HCT116 (cell line): ENCODE measurements around the gene STRN. TPM values are rescaled to one million over a fixed set of nuclear protein-coding genes. Genes with fewer than 3 reads are reported as not detected.

Experiments used
- ATAC-seq: fragments of 200-7000 bp; cut with Tn5 transposase; 2 replicates; pipeline ENCODE4 v1.9.1; 2020; ENCODE audit warnings: mild to moderate bottlenecking, moderate library complexity
- BruUV-seq: library from RNA; stranded (reverse); fragments of 400-500 nt; replicated peaks from 2 replicates; lab custom pipeline; 2021; lab: Mats Ljungman, UMichigan
- CTCF ChIA-PET: fragments of 300-600 bp; sonication (Branson Sonifier 250); formaldehyde crosslinking; loops from one replicate; lab custom pipeline; 2021; ENCODE audit warnings: antibody characterized with exemption; lab: Charles Lee
- POLR2A ChIA-PET: fragments of 300-600, 350-600 bp; sonication (Branson Sonifier 250); formaldehyde crosslinking; loops from one replicate; lab custom pipeline; 2021; ENCODE audit warnings: antibody characterized with exemption; lab: Charles Lee
- RAD21 ChIA-PET, 2 experiments: fragments of 300-600 bp; sonication (Branson Sonifier 250); formaldehyde crosslinking; loops; one replicate each; lab custom pipeline; 2023; ENCODE audit warnings: low total read pairs in 2 of 2; ENCODE audit not compliant: uncharacterized antibody in 2 of 2, unreplicated experiment in 2 of 2, low non-redundant PET in 1 of 2; lab: Charles Lee
- DNase-seq: peaks from one replicate; pipeline ENCODE4 v3.0.0-alpha.2; 2010; ENCODE audit warnings: low read depth, low spot score
- H2AFZ ChIP-seq: fragments of 200-600 bp; shearing (Covaris generic), sonication (generic); 2 replicates; pipeline ENCODE4 v1.6.1; 2017; ENCODE audit warnings: low read depth, mixed run types, mixed read lengths, antibody characterized with exemption, low read length; ENCODE audit not compliant: poor library complexity, severe bottlenecking
- H3K27ac ChIP-seq: 2 replicates; pipeline ENCODE4 v1.5.1; 2012; ENCODE audit warnings: low read depth, low read length
- H3K27me3 ChIP-seq: fragments of 200-600 bp; sonication (generic); 2 replicates; pipeline ENCODE4 v1.6.1; 2016; ENCODE audit warnings: mixed run types, low read length, mixed read lengths; ENCODE audit not compliant: insufficient read depth
- H3K36me3 ChIP-seq, 2 experiments: fragments of 200-500 bp in 1 of 2; fragments of 200-600 bp in 1 of 2; sonication (Bioruptor generic) in 1 of 2; sonication (generic) in 1 of 2; 2 replicates each; pipeline versions ENCODE4 v1.5.1 to v1.6.1; 2014 to 2016; ENCODE audit warnings: low read length in 2 of 2, inconsistent platforms in 1 of 2, mixed read lengths in 1 of 2, mixed run types in 1 of 2; ENCODE audit not compliant: insufficient read depth in 2 of 2, control insufficient read depth in 1 of 2
- H3K4me1 ChIP-seq, 2 experiments: fragments of 200-600 bp in 1 of 2; sonication (generic) in 1 of 2; 2 replicates each; pipeline versions ENCODE4 v1.5.1 to v1.6.1; 2012 to 2017; ENCODE audit warnings: low read length in 2 of 2, inconsistent platforms in 1 of 2, mild to moderate bottlenecking in 1 of 2, mixed read lengths in 1 of 2, mixed run types in 1 of 2, moderate library complexity in 1 of 2; ENCODE audit not compliant: insufficient read depth in 2 of 2, control insufficient read depth in 1 of 2
- H3K4me2 ChIP-seq: fragments of 200-600 bp; sonication (generic); 2 replicates; pipeline ENCODE4 v1.6.1; 2017; ENCODE audit warnings: mixed run types, low read length, mixed read lengths
- H3K4me3 ChIP-seq, 2 experiments: fragments of 200-600 bp in 1 of 2; sonication (generic) in 1 of 2; replicated peaks in 1 of 2; 2 replicates each; pipeline ENCODE4 v1.5.1; 2011 to 2016; ENCODE audit warnings: low read length in 2 of 2, control low read depth in 1 of 2, low read depth in 1 of 2, mild to moderate bottlenecking in 1 of 2, mixed read lengths in 1 of 2, mixed run types in 1 of 2
- H3K79me2 ChIP-seq: fragments of 200-600 bp; sonication (generic); 2 replicates; pipeline ENCODE4 v1.6.1; 2017; ENCODE audit warnings: mild to moderate bottlenecking, mixed run types, low read length, moderate library complexity, mixed read lengths; ENCODE audit not compliant: insufficient read depth
- H3K9ac ChIP-seq: fragments of 200-600 bp; sonication (generic); 2 replicates; pipeline ENCODE4 v1.6.1; 2016; ENCODE audit warnings: low read length, mixed read lengths
- H3K9me2 ChIP-seq: fragments of 200-600 bp; sonication (generic), shearing (Covaris generic); 2 replicates; pipeline ENCODE4 v1.6.1; 2017; ENCODE audit warnings: mixed run types, mild to moderate bottlenecking, moderate library complexity; ENCODE audit not compliant: insufficient read depth
- H3K9me3 ChIP-seq, 2 experiments: fragments of 200-500 bp in 1 of 2; fragments of 200-600 bp in 1 of 2; sonication (Bioruptor generic) in 1 of 2; sonication (generic) in 1 of 2; 2 replicates each; pipeline ENCODE4 v1.6.1; 2014 to 2017; ENCODE audit warnings: low read length in 2 of 2, mixed read lengths in 2 of 2, inconsistent platforms in 1 of 2, low read depth in 1 of 2, mild to moderate bottlenecking in 1 of 2, mixed run types in 1 of 2, moderate library complexity in 1 of 2; ENCODE audit not compliant: control insufficient read depth in 1 of 2, insufficient read depth in 1 of 2
- H4K20me1 ChIP-seq: fragments of 200-600 bp; sonication (generic), shearing (Covaris generic); 2 replicates; pipeline ENCODE4 v1.6.1; 2017; ENCODE audit warnings: mixed run types, mild to moderate bottlenecking, moderate library complexity; ENCODE audit not compliant: insufficient read depth
- CBX3 ChIP-seq: IDR thresholded peaks from 2 replicates; pipeline ENCODE4 v1.6.1; 2012; ENCODE audit warnings: low read depth
- CEBPB ChIP-seq: IDR thresholded peaks from 2 replicates; pipeline ENCODE4 v1.6.1; 2012; ENCODE audit warnings: low read depth
- EGR1 ChIP-seq: IDR thresholded peaks from 2 replicates; pipeline ENCODE4 v1.6.1; 2012; ENCODE audit warnings: low read depth
- EZH2 ChIP-seq: fragments of 200-600 bp; sonication (generic); IDR thresholded peaks from 2 replicates; pipeline ENCODE4 v1.6.1; 2017; ENCODE audit warnings: antibody characterized with exemption, mixed run types
- EZH2phosphoT487 ChIP-seq: fragments of 200-600 bp; IDR thresholded peaks from 2 replicates; pipeline ENCODE4 v1.6.1; 2018; ENCODE audit warnings: antibody characterized with exemption, borderline replicate concordance
- POLR2AphosphoS5 ChIP-seq: IDR thresholded peaks from 2 replicates; pipeline ENCODE4 v1.6.1; 2011; ENCODE audit warnings: mild to moderate bottlenecking, low read depth, low read length, moderate library complexity
- RAD21 ChIP-seq: IDR thresholded peaks from 2 replicates; pipeline ENCODE4 v1.6.1; 2012; ENCODE audit warnings: low read depth, mild to moderate bottlenecking
- SIN3A ChIP-seq: IDR thresholded peaks from 2 replicates; pipeline ENCODE4 v1.6.1; 2012; ENCODE audit warnings: low read depth
- SP1 ChIP-seq: IDR thresholded peaks from 2 replicates; pipeline ENCODE4 v1.6.1; 2012; ENCODE audit warnings: low read depth
- SRF ChIP-seq: IDR thresholded peaks from 2 replicates; pipeline ENCODE4 v1.6.1; 2012; ENCODE audit warnings: low read depth
- TCF7L2 ChIP-seq: IDR thresholded peaks from 2 replicates; pipeline ENCODE4 v1.7.0; 2011; ENCODE audit warnings: borderline replicate concordance, inconsistent platforms; ENCODE audit not compliant: insufficient read depth, insufficient read length; ENCODE audit errors: extremely low read depth
- YY1 ChIP-seq: IDR thresholded peaks from 2 replicates; pipeline ENCODE4 v1.6.1; 2011; ENCODE audit warnings: low read length, low read depth, moderate library complexity, mild to moderate bottlenecking; ENCODE audit not compliant: insufficient replicate concordance; ENCODE audit errors: extremely low read depth
- ZFX ChIP-seq: fragments of 450-650 bp; IDR thresholded peaks from 2 replicates; pipeline ENCODE4 v1.6.1; 2017
- ZNF274 ChIP-seq: fragments of 200-500 bp; sonication (Bioruptor generic); IDR thresholded peaks from 2 replicates; pipeline ENCODE4 v1.6.1; 2014; ENCODE audit warnings: mild to moderate bottlenecking, low read depth, low read length, inconsistent platforms
- intact Hi-C: fragments of 100-400 bp; cut with micrococcal nuclease; formaldehyde crosslinking; loops from 2 replicates; pipeline ENCODE4 v1.10.0; 2022
- total RNA-seq: library from RNA; stranded (reverse); gene quantifications from one replicate; pipeline ENCODE4 v1.2.1, GENCODE V29; 2021; ENCODE audit not compliant: unreplicated experiment
- TF ChIP-seq, protein P1 (sequence below): IDR thresholded peaks from 2 replicates; pipeline ENCODE4 v1.6.1; 2012
- TF ChIP-seq, protein P2 (sequence below): IDR thresholded peaks from 2 replicates; pipeline ENCODE4 v1.6.1; 2012; ENCODE audit warnings: low read depth
- TF ChIP-seq, protein P3 (sequence below), 3 experiments: fragments of 200-600 bp in 1 of 3; sonication (generic) in 1 of 3; IDR thresholded peaks in 2 of 3; conservative IDR thresholded peaks in 1 of 3; 2 replicates each; pipeline ENCODE4 v1.5.1; 2012 to 2017; ENCODE audit warnings: low read depth in 2 of 3, low read length in 2 of 3, antibody characterized with exemption in 1 of 3, borderline replicate concordance in 1 of 3, control low read depth in 1 of 3, mild to moderate bottlenecking in 1 of 3, mixed read lengths in 1 of 3, mixed run types in 1 of 3, moderate library complexity in 1 of 3; ENCODE audit not compliant: insufficient read depth in 1 of 3

STRN gene
- total RNA-seq, 1 experiment from 2014 or later, result 26.4 TPM

DNA sequence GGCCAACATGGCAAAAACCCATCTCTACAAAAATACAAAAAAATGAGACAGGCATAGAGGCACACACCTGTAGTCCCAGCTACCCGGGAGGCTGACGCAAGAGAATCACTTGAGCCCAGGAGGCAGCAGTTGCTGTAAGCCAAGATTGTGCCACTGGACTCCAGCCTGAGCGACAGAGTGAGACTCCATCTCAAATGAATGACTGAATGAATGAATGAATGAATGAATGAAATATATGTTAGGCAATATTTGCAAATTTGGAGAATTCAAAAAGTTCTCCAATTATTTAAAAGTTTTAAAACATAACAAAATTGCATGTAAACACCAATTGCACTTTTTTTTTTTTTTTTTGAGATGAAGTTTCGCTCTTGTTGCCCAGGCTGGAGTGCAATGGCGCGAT is 61.7 kb downstream of the STRN start:
- ATAC-seq, result no peak
- H3K27me3 ChIP-seq, result no peaks in the 10 kb centered on the region
- no peaks in the 10 kb centered on the region for H3K79me2 ChIP-seq
- POLR2A ChIA-PET, result no interaction called here
- no peaks in the 10 kb centered on the region for H4K20me1 ChIP-seq
- CTCF ChIA-PET, result no interaction called here
- H3K9ac ChIP-seq, result no peak overlapping the region
- no peaks in the 10 kb centered on the region; a peak in 1 of 4 replicates for H3K36me3 ChIP-seq
- H3K9me2 ChIP-seq, result no peaks in the 10 kb centered on the region
- TF ChIP-seq YY1, result no peak
- no peak for TF ChIP-seq EZH2phosphoT487
- TF ChIP-seq CBX3, result no peak
- TF ChIP-seq, protein P1, sequence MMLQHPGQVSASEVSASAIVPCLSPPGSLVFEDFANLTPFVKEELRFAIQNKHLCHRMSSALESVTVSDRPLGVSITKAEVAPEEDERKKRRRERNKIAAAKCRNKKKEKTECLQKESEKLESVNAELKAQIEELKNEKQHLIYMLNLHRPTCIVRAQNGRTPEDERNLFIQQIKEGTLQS, result no peak
- TF ChIP-seq, protein P2, sequence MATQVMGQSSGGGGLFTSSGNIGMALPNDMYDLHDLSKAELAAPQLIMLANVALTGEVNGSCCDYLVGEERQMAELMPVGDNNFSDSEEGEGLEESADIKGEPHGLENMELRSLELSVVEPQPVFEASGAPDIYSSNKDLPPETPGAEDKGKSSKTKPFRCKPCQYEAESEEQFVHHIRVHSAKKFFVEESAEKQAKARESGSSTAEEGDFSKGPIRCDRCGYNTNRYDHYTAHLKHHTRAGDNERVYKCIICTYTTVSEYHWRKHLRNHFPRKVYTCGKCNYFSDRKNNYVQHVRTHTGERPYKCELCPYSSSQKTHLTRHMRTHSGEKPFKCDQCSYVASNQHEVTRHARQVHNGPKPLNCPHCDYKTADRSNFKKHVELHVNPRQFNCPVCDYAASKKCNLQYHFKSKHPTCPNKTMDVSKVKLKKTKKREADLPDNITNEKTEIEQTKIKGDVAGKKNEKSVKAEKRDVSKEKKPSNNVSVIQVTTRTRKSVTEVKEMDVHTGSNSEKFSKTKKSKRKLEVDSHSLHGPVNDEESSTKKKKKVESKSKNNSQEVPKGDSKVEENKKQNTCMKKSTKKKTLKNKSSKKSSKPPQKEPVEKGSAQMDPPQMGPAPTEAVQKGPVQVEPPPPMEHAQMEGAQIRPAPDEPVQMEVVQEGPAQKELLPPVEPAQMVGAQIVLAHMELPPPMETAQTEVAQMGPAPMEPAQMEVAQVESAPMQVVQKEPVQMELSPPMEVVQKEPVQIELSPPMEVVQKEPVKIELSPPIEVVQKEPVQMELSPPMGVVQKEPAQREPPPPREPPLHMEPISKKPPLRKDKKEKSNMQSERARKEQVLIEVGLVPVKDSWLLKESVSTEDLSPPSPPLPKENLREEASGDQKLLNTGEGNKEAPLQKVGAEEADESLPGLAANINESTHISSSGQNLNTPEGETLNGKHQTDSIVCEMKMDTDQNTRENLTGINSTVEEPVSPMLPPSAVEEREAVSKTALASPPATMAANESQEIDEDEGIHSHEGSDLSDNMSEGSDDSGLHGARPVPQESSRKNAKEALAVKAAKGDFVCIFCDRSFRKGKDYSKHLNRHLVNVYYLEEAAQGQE, result no peak
- no peak for TF ChIP-seq SP1
- no peak for TF ChIP-seq TCF7L2
- TF ChIP-seq, protein P3, sequence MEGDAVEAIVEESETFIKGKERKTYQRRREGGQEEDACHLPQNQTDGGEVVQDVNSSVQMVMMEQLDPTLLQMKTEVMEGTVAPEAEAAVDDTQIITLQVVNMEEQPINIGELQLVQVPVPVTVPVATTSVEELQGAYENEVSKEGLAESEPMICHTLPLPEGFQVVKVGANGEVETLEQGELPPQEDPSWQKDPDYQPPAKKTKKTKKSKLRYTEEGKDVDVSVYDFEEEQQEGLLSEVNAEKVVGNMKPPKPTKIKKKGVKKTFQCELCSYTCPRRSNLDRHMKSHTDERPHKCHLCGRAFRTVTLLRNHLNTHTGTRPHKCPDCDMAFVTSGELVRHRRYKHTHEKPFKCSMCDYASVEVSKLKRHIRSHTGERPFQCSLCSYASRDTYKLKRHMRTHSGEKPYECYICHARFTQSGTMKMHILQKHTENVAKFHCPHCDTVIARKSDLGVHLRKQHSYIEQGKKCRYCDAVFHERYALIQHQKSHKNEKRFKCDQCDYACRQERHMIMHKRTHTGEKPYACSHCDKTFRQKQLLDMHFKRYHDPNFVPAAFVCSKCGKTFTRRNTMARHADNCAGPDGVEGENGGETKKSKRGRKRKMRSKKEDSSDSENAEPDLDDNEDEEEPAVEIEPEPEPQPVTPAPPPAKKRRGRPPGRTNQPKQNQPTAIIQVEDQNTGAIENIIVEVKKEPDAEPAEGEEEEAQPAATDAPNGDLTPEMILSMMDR (IDR thresholded peaks at IDR 0.05 in 2 of 3, conservative IDR thresholded peaks at IDR 0.05 in 1 of 3; ENCODE audit: borderline replicate concordance in 1 of 3, insufficient read depth in 1 of 3, low read depth in 2 of 3, low read length in 2 of 3), result no peak
- no peak for TF ChIP-seq EGR1
- no peak for TF ChIP-seq CEBPB
- TF ChIP-seq EZH2, result no peak
- no peak for TF ChIP-seq POLR2AphosphoS5
- TF ChIP-seq SRF, result no peak
- no peak for TF ChIP-seq ZNF274
- TF ChIP-seq RAD21, result no peak
- TF ChIP-seq ZFX, result no peak
- no peak for TF ChIP-seq SIN3A
- TF ChIP-seq, all 23 proteins: peak for 0
- no peak overlapping the region for H3K4me3 ChIP-seq
- no peak for DNase-seq
- H2AFZ ChIP-seq, result no peak overlapping the region
- no peaks in the 10 kb centered on the region for H3K9me3 ChIP-seq
- H3K4me2 ChIP-seq, result no peak overlapping the region
- H3K27ac ChIP-seq, result no peak overlapping the region
- intact Hi-C loops, result no loop called here
- RAD21 ChIA-PET, result no interaction called here
- BruUV-seq, result no TSS peak
- H3K4me1 ChIP-seq, result no peaks in the 10 kb centered on the region
